ENCODE measurements around the gene AXDND1. TPM values are rescaled to one million over a fixed set of nuclear protein-coding genes. Genes with fewer than 3 reads are reported as not detected.

AXDND1 gene
- total RNA-seq, 1 experiment from 2014 or later = 0.48 TPM

DNA sequence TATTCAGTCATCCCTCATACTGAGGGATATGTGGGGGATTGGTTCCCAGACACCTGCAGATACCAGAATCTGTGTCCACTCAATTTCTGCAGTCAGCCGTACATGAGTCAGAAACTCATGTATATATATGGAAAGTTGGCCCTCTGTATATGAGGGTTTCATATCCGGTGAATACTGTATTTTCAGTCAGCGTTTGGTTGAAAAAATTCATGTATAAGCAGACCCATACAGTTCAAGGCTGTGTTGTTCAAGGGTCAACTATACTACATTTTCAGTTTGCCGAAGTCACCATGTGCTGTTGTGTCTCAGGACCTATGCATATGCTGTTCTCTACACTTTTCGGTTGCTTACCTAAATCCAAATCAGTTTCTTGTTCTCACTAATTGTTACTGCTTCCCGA lies 10.5 kb downstream of the AXDND1 start:
- Histone ChIP-seq H3K27me3 (ENCODE audit: insufficient read depth, low read length) (no peaks in the 10 kb centered on the region), H3K27ac (ENCODE audit: insufficient read length, low read depth, low read length) (no peak overlapping the region), H4K20me1 (ENCODE audit: control insufficient read depth, insufficient read depth, insufficient read length) (no peaks in the 10 kb centered on the region), H2BK12ac (ENCODE audit: insufficient read length, low read depth, low read length) (no peak overlapping the region), H2BK20ac (ENCODE audit: low read depth, low read length, poor library complexity, severe bottlenecking) (no peak overlapping the region), H3K79me2 (ENCODE audit: insufficient read depth, low read length) (no peaks in the 10 kb centered on the region), H3K9ac (ENCODE audit: extremely low read depth, insufficient read length, low read length) (no peak overlapping the region), H4K8ac (replicated peaks; ENCODE audit: insufficient read length, low read depth, low read length) (no peak overlapping the region), H4K91ac (ENCODE audit: insufficient read length, low read depth, low read length) (no peak overlapping the region), H2BK120ac (ENCODE audit: low read depth, low read length, poor library complexity, severe bottlenecking) (no peak overlapping the region), H2AK5ac (ENCODE audit: insufficient read length, low read length) (no peak overlapping the region), H2BK5ac (ENCODE audit: insufficient read length, low read length) (no peak overlapping the region), H2BK15ac (ENCODE audit: low read depth, low read length) (no peak overlapping the region), H3K23ac (ENCODE audit: insufficient read length, low read depth, low read length) (no peak overlapping the region), H3K4me1 (ENCODE audit: insufficient read depth, low read length) (no peaks in the 10 kb centered on the region), H3T11ph (ENCODE audit: low read length) (no peak overlapping the region), H3K56ac (ENCODE audit: insufficient read length, low read depth, low read length) (no peak overlapping the region), H3K4ac (ENCODE audit: low read depth, low read length) (no peak overlapping the region), H3K23me2 (ENCODE audit: insufficient read length, low read depth, low read length, poor library complexity, severe bottlenecking) (no peaks in the 10 kb centered on the region), H3K79me1 (ENCODE audit: insufficient read depth, low read depth, low read length, poor library complexity, severe bottlenecking) (no peaks in the 10 kb centered on the region), H3K9me3 (ENCODE audit: control insufficient read depth, low read depth, low read length) (no peaks in the 10 kb centered on the region), H4K5ac (ENCODE audit: insufficient read length, low read depth, low read length) (no peak overlapping the region), H3K18ac (ENCODE audit: insufficient read length, low read depth, low read length) (no peak overlapping the region), H3K14ac (ENCODE audit: insufficient read depth, low read length) (no peak overlapping the region), H2AFZ (ENCODE audit: low read length) (no peak overlapping the region), H3K4me2 (ENCODE audit: insufficient read depth, insufficient read length, low read length) (no peak overlapping the region)
- Mint-ChIP-seq H3K36me3 (ENCODE audit: insufficient read depth in 1 of 3, low read depth in 3 of 3) (no peaks in the 10 kb centered on the region), H3K27me3 (ENCODE audit: low read depth) (no peaks in the 10 kb centered on the region), H3K9me3 (no peaks in the 10 kb centered on the region), H3K4me1 (no peaks in the 10 kb centered on the region), H3K27ac (no peak overlapping the region; a peak in 1 of 7 replicates), H3K4me3 (no peak overlapping the region)
- DNase-seq = no peak
- no CpG with 5 or more reads among the region's 6 CpGs for WGBS (ENCODE audit: extremely low coverage, insufficient read length, low lambda C conversion rate)
- TF ChIP-seq, protein P1, sequence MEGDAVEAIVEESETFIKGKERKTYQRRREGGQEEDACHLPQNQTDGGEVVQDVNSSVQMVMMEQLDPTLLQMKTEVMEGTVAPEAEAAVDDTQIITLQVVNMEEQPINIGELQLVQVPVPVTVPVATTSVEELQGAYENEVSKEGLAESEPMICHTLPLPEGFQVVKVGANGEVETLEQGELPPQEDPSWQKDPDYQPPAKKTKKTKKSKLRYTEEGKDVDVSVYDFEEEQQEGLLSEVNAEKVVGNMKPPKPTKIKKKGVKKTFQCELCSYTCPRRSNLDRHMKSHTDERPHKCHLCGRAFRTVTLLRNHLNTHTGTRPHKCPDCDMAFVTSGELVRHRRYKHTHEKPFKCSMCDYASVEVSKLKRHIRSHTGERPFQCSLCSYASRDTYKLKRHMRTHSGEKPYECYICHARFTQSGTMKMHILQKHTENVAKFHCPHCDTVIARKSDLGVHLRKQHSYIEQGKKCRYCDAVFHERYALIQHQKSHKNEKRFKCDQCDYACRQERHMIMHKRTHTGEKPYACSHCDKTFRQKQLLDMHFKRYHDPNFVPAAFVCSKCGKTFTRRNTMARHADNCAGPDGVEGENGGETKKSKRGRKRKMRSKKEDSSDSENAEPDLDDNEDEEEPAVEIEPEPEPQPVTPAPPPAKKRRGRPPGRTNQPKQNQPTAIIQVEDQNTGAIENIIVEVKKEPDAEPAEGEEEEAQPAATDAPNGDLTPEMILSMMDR (conservative IDR thresholded peaks at IDR 0.05) = no peak
